Vagina (tissue), 2 donors: ENCODE results near the gene CCDC28B.

ENCODE experiments used
- POLR2A ChIP-seq, 2 donors: fragments of 450-650 bp; IDR thresholded peaks; one replicate each; pipeline ENCODE4 v1.6.1; 2017; ENCODE audit warnings: antibody characterized with exemption in 2 of 2, mild to moderate bottlenecking in 2 of 2, moderate library complexity in 2 of 2
- POLR2AphosphoS5 ChIP-seq, 2 donors: sonication (generic); formaldehyde crosslinking; IDR thresholded peaks; one replicate each; pipeline ENCODE4 v1.9.0; 2017; ENCODE audit warnings: antibody characterized with exemption in 2 of 2, mild to moderate bottlenecking in 2 of 2, low read depth in 1 of 2; ENCODE audit not compliant: insufficient read depth in 1 of 2

GRCh38 chr1:32197837-32198236 is 2.6 kb upstream of the CCDC28B start:
- no peak for TF ChIP-seq POLR2AphosphoS5 (IDR thresholded peaks at IDR 0.05; ENCODE audit: insufficient read depth in 1 of 2, low read depth in 1 of 2)
- TF ChIP-seq POLR2A (IDR thresholded peaks at IDR 0.05) = no peak
